Gastrocnemius medialis (tissue), 4 donors: Measurements from ENCODE around the gene WDFY3. TPM values are rescaled to one million over a fixed set of nuclear protein-coding genes. Genes with fewer than 3 reads are reported as not detected.

ENCODE experiments used
- ATAC-seq, 2 donors: fragments of 150-250 bp; one replicate each; pipeline ENCODE4 v1.9.1; 2016
- DNase-seq, 2 donors: peaks; one replicate each; pipeline ENCODE4 v3.0.0-alpha.2; 2019
- H3K27ac ChIP-seq, 4 donors: fragments of 200-600 bp; sonication (generic); 1 replicate in 1 of 4; 2 replicates in 3 of 4; pipeline ENCODE4 v1.5.1; 2016 to 2018; ENCODE audit warnings: mild to moderate bottlenecking in 2 of 4, moderate library complexity in 1 of 4
- H3K27me3 ChIP-seq, 3 donors: fragments of 200-600 bp; sonication (generic) in 2 of 3; 1 replicate in 1 of 3; 2 replicates in 2 of 3; pipeline versions ENCODE4 v1.5.1 to v1.6.0; 2016 to 2019; ENCODE audit warnings: mild to moderate bottlenecking in 1 of 3, moderate library complexity in 1 of 3
- H3K36me3 ChIP-seq, 2 donors: fragments of 200-600 bp; sonication (generic) in 1 of 2; one replicate each; pipeline ENCODE4 v1.5.1; 2017 to 2018
- H3K4me1 ChIP-seq, 2 donors: fragments of 200-600 bp; sonication (generic) in 1 of 2; one replicate each; pipeline ENCODE4 v1.5.1; 2016 to 2017; ENCODE audit warnings: mild to moderate bottlenecking in 2 of 2
- H3K4me3 ChIP-seq, 4 donors: fragments of 200-600 bp; sonication (generic) in 3 of 4; 1 replicate in 1 of 4; 2 replicates in 3 of 4; pipeline ENCODE4 v1.5.1; 2016 to 2019; ENCODE audit warnings: mild to moderate bottlenecking in 2 of 4
- H3K9me3 ChIP-seq, 3 donors: fragments of 200-600 bp; sonication (generic) in 2 of 3; 1 replicate in 1 of 3; 2 replicates in 2 of 3; pipeline ENCODE4 v1.5.1; 2016 to 2019
- POLR2A ChIP-seq, 2 donors: fragments of 450-650 bp; IDR thresholded peaks; one replicate each; pipeline ENCODE4 v1.6.1; 2017; ENCODE audit warnings: antibody characterized with exemption in 2 of 2, mild to moderate bottlenecking in 2 of 2, moderate library complexity in 2 of 2
- in situ Hi-C, 4 donors: fragments of 200-750 bp; cut with MboI; loops; one replicate each; pipeline versions ENCODE4 v1.15.0 to v1.8.0; 2017; ENCODE audit warnings: low sequenced_read_pairs in 4 of 4
- intact Hi-C: fragments of 100-400 bp; cut with DNase I; formaldehyde crosslinking; loops from one replicate; pipeline ENCODE4 v1.15.1; 2023; ENCODE audit warnings: low total_unique reads
- total RNA-seq, 4 donors: library from RNA; depleted of rRNA; stranded (reverse); fragments of >200 nt; gene quantifications; one replicate each; pipeline versions ENCODE4 v1.1.0 to v1.2.3, GENCODE V29; 2016
- TF ChIP-seq, protein P1 (sequence below), 5 experiments: fragments of 450-650 bp in 3 of 5; fragments of 200-600 bp in 2 of 5; sonication (generic) in 2 of 5; IDR thresholded peaks in 4 of 5; conservative IDR thresholded peaks in 1 of 5; 1 replicate in 4 of 5; 2 replicates in 1 of 5; pipeline ENCODE4 v1.5.1; 2016 to 2019; ENCODE audit warnings: antibody characterized with exemption in 5 of 5, mild to moderate bottlenecking in 3 of 5, moderate library complexity in 3 of 5

WDFY3 gene
- total RNA-seq, 4 donors from 2014 or later = 28.3 to 65.9 (median 36.4) TPM

DNA sequence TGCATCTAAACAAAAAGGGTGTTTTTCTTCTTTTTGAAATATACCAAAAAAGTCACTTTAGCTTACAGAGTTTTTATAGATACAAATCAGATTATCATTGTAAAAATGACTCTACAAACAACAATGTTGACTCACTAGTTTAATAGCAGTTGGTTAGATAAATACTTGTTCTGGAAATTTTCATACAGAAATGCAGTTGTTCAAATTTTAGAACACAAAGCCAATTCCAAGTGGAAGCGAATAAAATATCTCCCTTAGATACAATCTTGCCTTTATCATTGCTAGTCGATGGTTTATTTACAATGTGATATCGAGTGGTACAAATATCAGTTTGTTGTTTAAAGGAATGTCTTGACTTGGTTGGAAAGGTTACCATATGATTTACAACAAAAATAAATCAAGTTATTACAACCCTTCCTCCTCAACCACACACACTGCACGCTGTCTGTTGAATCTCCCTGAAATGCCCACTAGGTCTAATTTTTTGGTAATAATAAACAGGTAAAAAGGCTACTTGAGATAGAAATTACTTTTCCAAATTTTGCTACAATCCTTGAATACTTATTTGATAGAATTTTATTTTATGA, 268.8 kb downstream of the WDFY3 start:
- Histone ChIP-seq H3K27me3 (no peaks in the 10 kb centered on the region), H3K4me1 (no peaks in the 10 kb centered on the region), H3K4me3 (no peak overlapping the region), H3K27ac (no peak overlapping the region), H3K36me3 (peaks cover 0 to 90% of the 10 kb centered on the region in 2 donors), H3K9me3 (no peaks in the 10 kb centered on the region)
- TF ChIP-seq, protein P1, sequence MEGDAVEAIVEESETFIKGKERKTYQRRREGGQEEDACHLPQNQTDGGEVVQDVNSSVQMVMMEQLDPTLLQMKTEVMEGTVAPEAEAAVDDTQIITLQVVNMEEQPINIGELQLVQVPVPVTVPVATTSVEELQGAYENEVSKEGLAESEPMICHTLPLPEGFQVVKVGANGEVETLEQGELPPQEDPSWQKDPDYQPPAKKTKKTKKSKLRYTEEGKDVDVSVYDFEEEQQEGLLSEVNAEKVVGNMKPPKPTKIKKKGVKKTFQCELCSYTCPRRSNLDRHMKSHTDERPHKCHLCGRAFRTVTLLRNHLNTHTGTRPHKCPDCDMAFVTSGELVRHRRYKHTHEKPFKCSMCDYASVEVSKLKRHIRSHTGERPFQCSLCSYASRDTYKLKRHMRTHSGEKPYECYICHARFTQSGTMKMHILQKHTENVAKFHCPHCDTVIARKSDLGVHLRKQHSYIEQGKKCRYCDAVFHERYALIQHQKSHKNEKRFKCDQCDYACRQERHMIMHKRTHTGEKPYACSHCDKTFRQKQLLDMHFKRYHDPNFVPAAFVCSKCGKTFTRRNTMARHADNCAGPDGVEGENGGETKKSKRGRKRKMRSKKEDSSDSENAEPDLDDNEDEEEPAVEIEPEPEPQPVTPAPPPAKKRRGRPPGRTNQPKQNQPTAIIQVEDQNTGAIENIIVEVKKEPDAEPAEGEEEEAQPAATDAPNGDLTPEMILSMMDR (IDR thresholded peaks at IDR 0.05 in 4 of 5, conservative IDR thresholded peaks at IDR 0.05 in 1 of 5) = no peak
- TF ChIP-seq POLR2A (IDR thresholded peaks at IDR 0.05) = no peak
- intact Hi-C loops (no loop called here), in situ Hi-C loops (no loop called here)
- ATAC-seq = no peak
- DNase-seq = no peak

DNA sequence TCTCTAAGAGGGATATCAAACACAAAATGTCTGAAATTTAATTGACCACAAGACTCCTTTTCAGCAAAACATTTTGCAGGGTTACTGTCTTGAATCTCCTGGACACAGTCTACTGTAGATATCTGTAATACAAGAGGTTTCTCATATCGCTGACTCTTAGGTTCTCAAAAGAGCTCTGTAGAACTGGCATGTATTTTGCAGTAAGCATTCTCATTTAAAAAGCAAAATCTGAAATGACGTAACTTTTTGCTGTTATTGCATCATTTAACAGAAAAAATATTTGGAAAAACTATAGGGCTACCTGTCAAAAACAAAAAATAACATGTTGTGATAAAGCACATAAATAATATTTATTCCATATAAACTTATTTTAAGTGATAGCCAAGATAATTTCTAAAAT, 269.3 kb downstream of the WDFY3 start:
- Histone ChIP-seq H3K4me3 (no peak overlapping the region), H3K36me3 (peaks cover 0 to 90% of the 10 kb centered on the region in 2 donors), H3K27me3 (no peaks in the 10 kb centered on the region), H3K4me1 (no peaks in the 10 kb centered on the region), H3K27ac (no peak overlapping the region), H3K9me3 (no peaks in the 10 kb centered on the region)
- ATAC-seq = no peak
- intact Hi-C loops (no loop called here), in situ Hi-C loops (no loop called here)
- DNase-seq = no peak
- TF ChIP-seq POLR2A (IDR thresholded peaks at IDR 0.05) = no peak
- TF ChIP-seq, protein P1 (IDR thresholded peaks at IDR 0.05 in 4 of 5, conservative IDR thresholded peaks at IDR 0.05 in 1 of 5) = no peak

DNA sequence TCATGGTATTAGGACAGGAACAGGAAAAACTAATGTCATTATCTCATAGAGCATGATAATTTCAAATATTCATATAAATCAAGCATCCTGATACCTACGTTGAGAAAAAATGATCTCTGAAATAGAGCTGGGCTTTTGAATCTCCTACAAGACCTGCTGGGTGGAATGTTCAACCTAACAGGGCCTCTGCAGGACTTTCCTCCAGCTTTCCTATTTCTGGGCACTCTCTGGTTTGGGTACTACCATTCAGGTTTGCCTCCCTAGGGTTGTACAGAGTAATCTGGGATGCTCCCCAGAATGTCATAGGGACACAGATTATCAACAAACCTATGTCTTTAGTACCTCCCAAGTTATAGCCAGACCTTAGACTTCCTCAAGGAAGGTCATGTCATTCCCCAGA, 274.7 kb downstream of the WDFY3 start:
- no peak for ATAC-seq
- H3K27me3 ChIP-seq = no peaks in the 10 kb centered on the region
- peaks cover 4 to 79% of the 10 kb centered on the region in 2 donors for H3K36me3 ChIP-seq
- in situ Hi-C loops = no loop called here
- intact Hi-C loops = no loop called here
- TF ChIP-seq, protein P1 (IDR thresholded peaks at IDR 0.05 in 4 of 5, conservative IDR thresholded peaks at IDR 0.05 in 1 of 5) = no peak
- TF ChIP-seq POLR2A (IDR thresholded peaks at IDR 0.05) = no peak
- no peak for DNase-seq
- H3K9me3 ChIP-seq = no peaks in the 10 kb centered on the region
- H3K4me1 ChIP-seq = peaks cover 0 to 12% of the 10 kb centered on the region in 2 donors
- H3K27ac ChIP-seq = peak overlapping the region in 3 of 4 donors; percentile 54 to 65 (median 56)
- no peak overlapping the region for H3K4me3 ChIP-seq

DNA sequence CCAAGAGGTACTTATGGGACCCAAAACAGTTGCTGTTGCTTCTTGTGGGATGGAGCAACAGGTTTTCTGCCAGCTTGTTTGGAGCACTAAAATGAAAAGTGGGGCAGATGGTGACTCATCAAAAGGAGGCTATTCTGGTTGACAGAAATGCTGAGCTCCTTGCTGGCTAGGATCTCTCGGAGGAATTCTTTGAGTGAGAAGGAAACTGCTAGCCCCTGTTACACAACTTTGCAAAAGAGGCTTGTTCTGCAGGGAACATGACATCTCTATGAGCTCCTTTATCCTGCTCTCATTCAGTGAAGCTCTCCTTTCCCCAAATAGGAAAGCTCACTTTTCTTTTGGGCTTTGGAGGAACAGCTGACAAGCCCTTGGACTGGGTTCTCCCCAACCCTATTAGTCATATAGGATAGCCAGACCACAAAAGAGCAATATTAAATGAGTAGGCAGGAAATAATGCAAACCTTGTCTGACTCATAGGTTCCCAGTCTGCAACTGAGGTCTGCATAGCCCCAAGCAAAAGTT, 275.3 kb downstream of the WDFY3 start:
- Histone ChIP-seq H3K27me3 (no peaks in the 10 kb centered on the region), H3K4me3 (no peak overlapping the region), H3K4me1 (peaks cover 0 to 12% of the 10 kb centered on the region in 2 donors), H3K27ac (peak overlapping the region in 3 of 4 donors; percentile 54 to 65 (median 56)), H3K36me3 (peaks cover 4 to 78% of the 10 kb centered on the region in 2 donors), H3K9me3 (no peaks in the 10 kb centered on the region)
- intact Hi-C loops = no loop called here
- ATAC-seq (peak; percentile 94), DNase-seq (peak; percentile 31 to 42)
- no peak for TF ChIP-seq POLR2A (IDR thresholded peaks at IDR 0.05)
- TF ChIP-seq, protein P1 (IDR thresholded peaks at IDR 0.05 in 4 of 5, conservative IDR thresholded peaks at IDR 0.05 in 1 of 5) = no peak
- in situ Hi-C loops = no loop called here
